K562 (cell line): ENCODE data around the gene WIPF1. TPM values are rescaled to one million over a fixed set of nuclear protein-coding genes. Genes with fewer than 3 reads are reported as not detected.
A peak's percentile ranks its signal among the peaks of the same experiment; 100 is the strongest.

Experiments
- ATAC-seq: fragments of 200-7000 bp; cut with Tn5 transposase; 3 replicates; pipeline ENCODE4 v1.9.1; 2020; ENCODE audit warnings: moderate library complexity
- BruUV-seq: library from RNA; stranded (reverse); fragments of 400-500 nt; replicated peaks from 2 replicates; lab custom pipeline; 2021; lab: Mats Ljungman, UMichigan
- CTCF ChIA-PET: fragments of 300-600 bp; formaldehyde crosslinking; extraction: SDS; loops from one replicate; lab custom pipeline; 2021; ENCODE audit warnings: low intra/inter-chr PET ratio; lab: Yijun Ruan, JAX
- POLR2A ChIA-PET: fragments of 300-600, 350-650 bp; sonication (Branson Sonifier 250); formaldehyde crosslinking; extraction: SDS; loops from one replicate; lab custom pipeline; 2021; ENCODE audit warnings: antibody characterized with exemption, inconsistent platforms; lab: Yijun Ruan, JAX
- DNase-seq, 4 experiments: peaks; one replicate each; pipeline versions ENCODE4 v3.0.0 to v3.0.0-alpha.2; 2011 to 2018; ENCODE audit warnings: low spot score in 3 of 4, mixed read lengths in 3 of 4; ENCODE audit errors: extremely low read depth in 1 of 4
- FAIRE-seq: peaks from 2 replicates; lab custom pipeline; 2011; peaks lifted over from hg19 to GRCh38; lab: Jason Lieb, UNC
- H2AFZ ChIP-seq: 2 replicates; pipeline ENCODE4 v1.6.0; 2011; ENCODE audit warnings: low read depth, low read length, control low read depth, inconsistent platforms
- H3K27ac ChIP-seq: fragments of 200-600 bp; 3 replicates; pipeline ENCODE4 v1.8.0; 2011; ENCODE audit warnings: low read depth, mild to moderate bottlenecking, control low read depth, inconsistent platforms, low read length, moderate library complexity, mixed read lengths; ENCODE audit errors: extremely low read depth
- H3K27me3 ChIP-seq, 2 experiments: fragments of 300-600 bp in 1 of 2; 2 replicates in 1 of 2; 3 replicates in 1 of 2; pipeline versions ENCODE4 v1.6.0 to v1.8.0; 2011; ENCODE audit warnings: inconsistent platforms in 2 of 2, low read length in 2 of 2, mild to moderate bottlenecking in 1 of 2, mixed read lengths in 1 of 2, moderate library complexity in 1 of 2; ENCODE audit not compliant: control insufficient read depth in 2 of 2, insufficient read depth in 2 of 2
- H3K36me3 ChIP-seq: fragments of 300-600 bp; 3 replicates; pipeline ENCODE4 v1.8.0; 2011; ENCODE audit warnings: mild to moderate bottlenecking, low read length, inconsistent platforms; ENCODE audit not compliant: control insufficient read depth, insufficient read depth
- H3K4me1 ChIP-seq, 2 experiments: fragments of 200-600 bp in 1 of 2; replicated peaks in 1 of 2; 2 replicates in 1 of 2; 3 replicates in 1 of 2; pipeline versions ENCODE4 v1.5.1 to v1.8.0; 2011; ENCODE audit warnings: inconsistent platforms in 2 of 2, low read length in 2 of 2, mild to moderate bottlenecking in 1 of 2, mixed read lengths in 1 of 2, moderate library complexity in 1 of 2; ENCODE audit not compliant: control insufficient read depth in 2 of 2, insufficient read depth in 2 of 2
- H3K4me2 ChIP-seq: 2 replicates; pipeline ENCODE4 v1.6.1; 2011; ENCODE audit warnings: low read length, control low read depth, inconsistent platforms, mixed read lengths; ENCODE audit not compliant: insufficient read depth
- H3K4me3 ChIP-seq: fragments of 200-600 bp; sonication (generic), shearing (Covaris generic); 2 replicates; pipeline ENCODE4 v1.5.1; 2016; ENCODE audit warnings: control low read depth, inconsistent platforms
- H3K79me2 ChIP-seq: fragments of 200-600 bp; 3 replicates; pipeline ENCODE4 v1.8.0; 2011; ENCODE audit warnings: low read length, inconsistent platforms; ENCODE audit not compliant: control insufficient read depth, insufficient read depth
- H3K9ac ChIP-seq, 2 experiments: 2 replicates each; pipeline versions ENCODE4 v1.6.0 to v1.6.1; 2011; ENCODE audit warnings: low read depth in 2 of 2, low read length in 2 of 2, control low read depth in 1 of 2, inconsistent platforms in 1 of 2, mild to moderate bottlenecking in 1 of 2, mixed read lengths in 1 of 2; ENCODE audit not compliant: insufficient read depth in 1 of 2
- H3K9me1 ChIP-seq: one replicate; pipeline ENCODE4 v1.6.0; 2011; ENCODE audit warnings: inconsistent platforms, mild to moderate bottlenecking, low read length, moderate library complexity; ENCODE audit not compliant: control insufficient read depth, insufficient read depth
- H3K9me3 ChIP-seq: replicated peaks from 2 replicates; pipeline ENCODE4 v1.5.1; 2011; ENCODE audit warnings: low read depth, low read length, inconsistent platforms; ENCODE audit not compliant: control insufficient read depth, insufficient read depth
- H4K20me1 ChIP-seq: replicated peaks from 2 replicates; pipeline ENCODE4 v1.6.1; 2011; ENCODE audit warnings: low read length, inconsistent platforms, mixed read lengths; ENCODE audit not compliant: control insufficient read depth, insufficient read depth
- ATF4 ChIP-seq: fragments of 450-650 bp; formaldehyde crosslinking; IDR thresholded peaks from 2 replicates; pipeline ENCODE4 v1.4.0; 2022; ENCODE audit warnings: mild to moderate bottlenecking, moderate library complexity
- EP300 ChIP-seq: IDR thresholded peaks from 2 replicates; pipeline ENCODE4 v1.6.1; 2012; ENCODE audit warnings: low read length, improper control_type of control experiment
- FIP1L1 ChIP-seq: fragments of 200-400 bp; formaldehyde crosslinking; IDR thresholded peaks from 2 replicates; pipeline ENCODE4 v1.6.1; 2018; ENCODE audit warnings: mild to moderate bottlenecking, low read depth, low read length; ENCODE audit not compliant: poor library complexity, severe bottlenecking
- GTF3C2 ChIP-seq: IDR thresholded peaks from 3 replicates; pipeline ENCODE4 v1.6.1; 2011; ENCODE audit warnings: borderline replicate concordance, mild to moderate bottlenecking, moderate library complexity; ENCODE audit not compliant: insufficient read length; ENCODE audit errors: extremely low read depth
- ID3 ChIP-seq, 2 experiments: fragments of 250-450 bp in 1 of 2; fragments of 450-650 bp in 1 of 2; sonication (Bioruptor Pico) in 1 of 2; IDR thresholded peaks; 2 replicates each; pipeline versions ENCODE4 v1.6.1 to v1.8.0; 2016 to 2021; ENCODE audit warnings: mild to moderate bottlenecking in 2 of 2, moderate library complexity in 2 of 2, missing compliant biosample characterization in 1 of 2, missing genetic modification characterization in 1 of 2
- RBM34 ChIP-seq: fragments of 200-400 bp; formaldehyde crosslinking; IDR thresholded peaks from 2 replicates; pipeline ENCODE4 v1.6.1; 2018; ENCODE audit warnings: low read length, borderline replicate concordance; ENCODE audit not compliant: insufficient read depth
- SIN3B ChIP-seq: fragments of 450-650 bp; IDR thresholded peaks from 2 replicates; pipeline ENCODE4 v1.6.1; 2017; ENCODE audit warnings: low read depth, mild to moderate bottlenecking, moderate library complexity
- STAT5B ChIP-seq: fragments of 250-450 bp; sonication (Bioruptor Pico); IDR thresholded peaks from 2 replicates; pipeline ENCODE4 v1.8.0; 2021; ENCODE audit warnings: mild to moderate bottlenecking, inconsistent platforms
- ZSCAN29 ChIP-seq: fragments of 450-650 bp; IDR thresholded peaks from 2 replicates; pipeline ENCODE4 v1.6.1; 2017
- in situ Hi-C: fragments of 300-500 bp; cut with MboI; formaldehyde crosslinking; loops from 4 replicates; pipeline ENCODE4 v1.15.0; 2018; ENCODE audit warnings: inconsistent platforms, mixed read lengths
- intact Hi-C: fragments of 100-400 bp; cut with micrococcal nuclease; formaldehyde crosslinking; loops from 2 replicates; pipeline ENCODE4 v1.14.2; 2022
- polyA plus RNA-seq, 8 experiments: library from polyadenylated mRNA; depleted of rRNA in 4 of 8; stranded (reverse) in 5 of 8; unstranded in 3 of 8; fragments of >200 nt; fragmentation: Nextera tagmentation in 2 of 8; fragmentation: Illumina TruSeq in 1 of 8; extraction: Ambion mirVana in 2 of 8; extraction: Trizol in 1 of 8; gene quantifications; 2 replicates each; pipeline versions ENCODE4 v1.2.1 to v1.2.3, GENCODE V29; 2011 to 2014; ENCODE audit warnings: inconsistent platforms in 1 of 8, missing spikeins in 1 of 8
- total RNA-seq, 7 experiments: library from RNA; depleted of rRNA in 6 of 7; stranded (reverse); fragments of >200 nt in 6 of 7; fragmentation: Illumina TruSeq in 2 of 7; extraction: Trizol in 2 of 7; gene quantifications; 2 replicates each; pipeline versions ENCODE4 v1.2.1 to v1.2.3, GENCODE V29; 2011 to 2021; ENCODE audit warnings: low replicate concordance in 1 of 7

WIPF1 gene
- total and polyA plus RNA-seq, 9 of the 15 experiments (the other 6 are each of a cell fraction or from before 2014, with no cell fraction given), result 0.54 to 4.9 (median 2.4) TPM

GRCh38 chr2:174608866-174609214 lies 11.2 kb upstream of the WIPF1 start:
- BruUV-seq, result no TSS peak
- Histone ChIP-seq H3K9me1 (no peaks in the 10 kb centered on the region), H3K4me1 (peaks cover 0 to 7% of the 10 kb centered on the region in 2 experiments; a peak in 2 of 5 replicates), H3K27me3 (no peaks in the 10 kb centered on the region; a peak in 2 of 5 replicates), H3K9me3 (no peaks in the 10 kb centered on the region), H3K4me3 (no peak overlapping the region), H3K79me2 (no peaks in the 10 kb centered on the region), H4K20me1 (no peaks in the 10 kb centered on the region), H3K9ac (no peak overlapping the region), H3K27ac (no peak overlapping the region), H2AFZ (no peak overlapping the region), H3K4me2 (no peak overlapping the region), H3K36me3 (no peaks in the 10 kb centered on the region)
- intact Hi-C loops, result no loop called here
- POLR2A ChIA-PET, result no interaction called here
- DNase-seq (no peak), FAIRE-seq (no peak), ATAC-seq (peak; percentile 68)
- CTCF ChIA-PET, result interaction anchor here (0.6 kb wide), 1 partner anchor 112 kb away, joined by 3 read pairs; no protein-coding TSS in a partner anchor
- in situ Hi-C loops, result no loop called here
- TF ChIP-seq ATF4 (CRISPR knock-in tag) (no peak), RBM34 (no peak), SIN3B (no peak), ZSCAN29 (no peak), ID3 (CRISPR knock-in tag; IDR thresholded peaks at IDR 0.05) (no peak), ID3 (tag; IDR thresholded peaks at IDR 0.05) (no peak), FIP1L1 (no peak), GTF3C2 (no peak), STAT5B (CRISPR knock-in tag) (no peak), EP300 (no peak)
- TF ChIP-seq, all 486 proteins: peak for 0
